GM10266 (cell line): ENCODE results near the gene SLC7A6.

Source experiments
- DNase-seq: peaks from one replicate; pipeline ENCODE4 v3.0.0; 2012; ENCODE audit errors: extremely low spot score
- CTCF ChIP-seq: IDR thresholded peaks from 2 replicates; pipeline ENCODE4 v1.5.1; 2012; ENCODE audit warnings: mild to moderate bottlenecking, low read depth; ENCODE audit not compliant: control insufficient read depth, insufficient read depth; ENCODE audit errors: missing control alignments

Gene SLC7A6

GRCh38 chr16:68264128-68265077, at the start of gene SLC7A6:
TSS of gene SLC7A6 (plus strand) at chr16:68264526. CDS start at chr16:68274727, 10,201 bp downstream.
- peak; percentile 87 for TF ChIP-seq CTCF
- DNase-seq, result peak; percentile 92

- TF ChIP-seq CTCF, result no peak
- DNase-seq, result no peak
Measured at GRCh38 chr16:68214726-68215125, 49.6 kb upstream of the SLC7A6 start.

- DNase-seq, result no peak
- TF ChIP-seq CTCF, result no peak
Measured at GRCh38 chr16:68215302-68215701, 49.0 kb upstream of the SLC7A6 start.

GRCh38 chr16:68216240-68216639, 48.1 kb upstream of the SLC7A6 start:
- no peak for DNase-seq
- TF ChIP-seq CTCF, result no peak

- TF ChIP-seq CTCF, result no peak
- no peak for DNase-seq
Measured at GRCh38 chr16:68217506-68217905, 46.8 kb upstream of the SLC7A6 start.

- no peak for DNase-seq
- no peak for TF ChIP-seq CTCF
Measured at GRCh38 chr16:68219725-68220351, 44.5 kb upstream of the SLC7A6 start.

GRCh38 chr16:68223072-68223471, 41.3 kb upstream of the SLC7A6 start:
- no peak for DNase-seq
- TF ChIP-seq CTCF, result no peak
